Hematopoietic multipotent progenitor cell treated with erythropoietin and hydrocortisone succinate and interleukin-3 and kit ligand, for 17 days (in vitro differentiated cells): Measurements from ENCODE around the gene FCHSD2.

Experiments
- DNase-seq: peaks from one replicate; pipeline ENCODE4 v3.0.0-alpha.2; 2015; ENCODE audit warnings: low spot score

The FCHSD2 gene

DNA sequence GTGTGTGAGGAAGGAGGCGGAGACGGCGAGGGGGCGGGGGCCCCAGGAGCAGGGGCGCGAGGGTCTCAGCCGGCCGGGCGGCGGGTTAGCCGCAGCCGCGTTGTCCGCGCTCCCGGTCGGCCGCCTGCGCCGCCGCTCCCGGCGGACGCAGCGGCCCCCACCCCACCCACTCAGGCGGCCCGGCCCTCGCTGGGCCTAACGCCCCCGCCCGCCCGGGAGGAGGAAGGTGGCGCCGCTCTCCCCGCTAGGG, at the start of gene FCHSD2:
Gene FCHSD2, minus strand, starts transcription at position 191 of the 250 bp plus-strand sequence. CDS start 441 bp downstream, outside the sequence.
- no peak for DNase-seq

DNA sequence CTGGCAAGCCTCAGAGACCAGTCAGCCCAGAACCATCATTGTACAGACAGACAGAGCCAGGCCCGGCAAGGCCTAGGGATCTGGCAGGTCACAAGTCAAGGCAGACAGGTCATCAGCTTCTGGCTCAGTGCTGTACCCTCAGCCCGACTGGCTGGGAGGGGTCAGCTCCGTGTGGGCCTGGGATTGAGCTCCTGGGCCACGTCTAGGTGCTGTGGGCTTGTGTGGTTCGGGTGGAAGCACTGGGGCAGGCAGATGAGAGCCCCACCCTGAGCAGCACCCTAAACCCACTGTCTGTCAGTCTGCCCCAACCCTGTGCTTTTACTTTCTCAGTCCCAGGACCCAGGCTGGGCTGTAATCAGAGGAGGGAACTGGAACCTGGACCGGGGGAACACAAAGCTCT, 49.0 kb upstream of the FCHSD2 start:
- DNase-seq = no peak

DNA sequence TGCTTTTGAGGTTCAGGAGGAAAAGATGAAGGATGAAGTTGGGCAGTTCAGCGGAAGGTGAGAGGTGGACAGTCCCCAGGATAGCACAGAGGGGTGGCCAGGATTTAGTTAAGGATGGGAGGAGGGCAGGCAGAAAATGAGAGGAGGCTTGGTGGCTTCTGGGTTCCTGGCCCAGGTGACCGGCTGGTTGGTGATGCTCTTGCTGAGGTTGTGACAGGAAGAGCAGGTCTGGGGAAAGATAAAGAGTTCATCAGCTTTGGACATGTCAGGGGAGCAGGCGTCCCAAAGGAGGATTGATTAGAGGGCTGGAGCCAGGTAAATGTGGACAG, 48.4 kb upstream of the FCHSD2 start:
- DNase-seq = no peak

DNA sequence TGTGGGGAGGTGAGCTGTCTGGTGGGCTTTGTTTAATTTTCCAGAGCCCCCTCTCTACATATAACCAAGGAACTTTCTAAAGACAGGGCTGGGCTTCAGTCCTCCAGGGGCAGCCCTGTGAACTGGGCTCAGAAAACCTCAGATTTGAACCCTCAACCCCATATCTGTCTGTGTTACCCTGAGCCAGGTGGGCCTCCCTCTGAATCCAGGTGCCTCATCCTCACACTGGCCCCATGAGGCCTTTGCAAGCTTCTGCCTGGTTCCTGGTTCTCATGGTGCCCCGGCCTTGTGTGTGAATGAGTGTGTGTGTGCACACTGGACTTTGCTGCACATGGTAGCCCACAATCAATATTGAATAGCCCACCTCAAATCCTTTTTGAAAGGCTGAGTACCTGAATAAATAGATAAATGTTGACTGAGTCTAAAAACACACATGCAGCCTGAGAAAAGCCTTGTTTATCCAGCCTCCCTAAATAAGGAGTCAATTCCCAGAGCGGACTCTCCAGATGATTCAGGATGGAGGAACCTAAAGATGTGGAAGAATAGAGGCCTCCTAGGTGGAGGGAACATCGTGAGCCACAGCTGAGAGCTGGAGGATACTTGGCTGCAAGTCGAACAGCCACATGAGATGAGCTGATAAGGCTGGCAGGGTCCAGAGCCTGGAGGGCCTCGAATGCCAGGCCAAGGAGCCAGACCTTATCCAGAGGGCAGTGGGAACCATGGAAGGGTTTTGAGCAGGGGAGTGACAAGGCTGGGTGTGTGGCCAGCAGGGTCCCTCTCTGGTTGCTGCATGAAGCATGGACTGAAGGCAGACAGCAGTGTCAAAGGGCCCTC, 47.8 kb upstream of the FCHSD2 start:
- DNase-seq = no peak

DNA sequence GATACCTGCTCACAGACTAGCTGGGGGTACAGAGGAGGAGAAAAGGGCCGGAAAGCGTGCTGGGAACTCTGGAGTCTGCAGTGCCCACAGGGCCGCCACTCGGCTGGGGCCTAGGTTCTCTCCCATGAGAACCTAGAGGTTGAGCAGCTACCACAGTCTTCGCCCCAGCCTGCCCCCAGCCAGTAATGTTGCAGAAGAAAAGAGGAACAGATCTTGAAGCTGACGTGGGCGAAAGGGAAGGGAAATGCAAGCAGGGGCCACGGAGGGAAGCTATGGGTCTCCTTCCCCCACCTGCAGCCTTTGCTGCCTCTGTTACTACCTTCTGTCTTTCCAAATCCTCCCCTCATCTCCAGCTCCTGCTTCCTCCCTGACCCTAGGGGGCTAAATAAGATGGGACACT, 47.2 kb upstream of the FCHSD2 start:
- no peak for DNase-seq

DNA sequence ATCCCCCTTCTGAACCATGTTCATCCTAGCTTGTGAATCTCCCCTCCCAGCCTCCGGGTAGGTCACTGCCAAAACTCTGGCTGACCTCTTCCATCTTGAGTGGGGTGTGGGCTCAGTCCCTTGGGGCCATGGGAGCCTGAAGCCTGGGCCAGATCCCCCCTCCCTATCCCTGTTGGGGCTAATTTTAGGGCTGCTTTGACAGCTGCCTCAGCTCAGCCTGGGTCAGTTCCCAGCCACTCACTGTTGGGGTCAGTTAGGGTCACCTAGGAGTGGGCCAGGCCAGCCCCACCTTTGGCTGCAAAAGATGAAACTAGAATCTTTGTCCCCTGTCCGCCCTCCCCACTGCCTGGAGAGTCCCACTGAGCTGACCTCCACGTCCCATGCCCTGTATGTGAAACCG, 46.2 kb upstream of the FCHSD2 start:
- DNase-seq = no peak

DNA sequence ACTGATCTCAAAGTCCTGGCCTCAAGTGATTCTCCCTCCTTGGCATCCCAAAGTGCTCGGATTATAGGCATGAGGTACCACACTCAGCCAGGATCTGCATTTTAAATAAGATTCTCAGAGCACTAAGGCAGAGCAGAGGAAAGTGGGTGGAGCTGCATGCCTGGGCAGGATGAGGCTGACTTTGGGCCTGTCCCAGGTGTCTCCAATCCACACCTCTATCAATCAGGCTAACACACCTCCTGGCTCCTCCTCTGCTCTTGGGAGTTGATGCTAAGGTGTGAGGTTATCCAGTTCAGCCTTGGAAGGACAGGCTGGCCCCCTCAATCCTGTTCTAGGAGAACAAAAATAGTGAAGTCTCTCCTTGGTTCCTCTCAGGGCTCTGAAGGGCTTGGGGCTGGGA, 45.7 kb upstream of the FCHSD2 start:
- no peak for DNase-seq

DNA sequence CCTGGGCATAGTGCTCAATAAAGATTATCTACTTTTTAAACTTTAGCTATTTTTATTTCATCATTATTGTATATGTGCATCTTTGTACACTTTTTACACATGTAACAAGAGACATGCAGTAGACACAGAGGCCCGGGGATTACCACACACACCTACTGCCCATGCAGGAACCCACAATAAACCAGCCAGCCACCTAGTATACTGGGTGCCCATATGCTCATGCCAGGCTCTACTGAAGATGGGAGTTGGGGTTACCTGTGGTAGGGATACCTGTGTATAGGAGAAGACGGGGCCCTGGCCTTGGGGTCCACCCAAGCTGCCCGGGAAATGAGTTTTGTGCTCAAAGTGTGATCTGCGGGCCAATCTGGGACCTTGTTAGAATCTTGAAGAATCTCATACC, 44.8 kb upstream of the FCHSD2 start:
- DNase-seq = no peak

DNA sequence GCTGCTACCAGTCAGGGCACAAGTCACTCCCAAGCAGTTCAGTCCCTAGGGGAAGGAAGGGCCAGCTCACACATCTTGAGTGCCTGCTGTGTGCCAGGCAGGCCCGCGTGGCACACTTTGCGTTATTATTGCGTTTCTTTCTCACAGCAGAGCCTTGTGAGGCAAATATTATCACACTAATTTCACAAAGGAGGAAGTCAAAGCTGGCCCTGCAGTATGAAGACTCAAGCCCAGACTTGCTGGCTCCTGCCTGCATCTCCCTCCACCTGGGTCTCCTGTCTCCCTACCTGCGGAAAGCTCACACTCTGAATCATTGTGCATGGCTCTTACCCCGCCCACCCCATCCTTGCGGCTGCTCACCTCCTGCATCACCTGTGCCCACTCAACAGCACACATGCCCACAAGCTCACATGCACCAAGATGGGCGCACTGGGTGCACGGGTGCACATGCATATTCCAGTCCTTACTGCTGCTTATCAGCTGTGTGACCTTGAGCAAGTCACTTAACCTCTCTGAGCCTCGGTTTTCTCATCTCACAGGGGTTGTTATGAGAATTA, 44.3 kb upstream of the FCHSD2 start:
- no peak for DNase-seq

DNA sequence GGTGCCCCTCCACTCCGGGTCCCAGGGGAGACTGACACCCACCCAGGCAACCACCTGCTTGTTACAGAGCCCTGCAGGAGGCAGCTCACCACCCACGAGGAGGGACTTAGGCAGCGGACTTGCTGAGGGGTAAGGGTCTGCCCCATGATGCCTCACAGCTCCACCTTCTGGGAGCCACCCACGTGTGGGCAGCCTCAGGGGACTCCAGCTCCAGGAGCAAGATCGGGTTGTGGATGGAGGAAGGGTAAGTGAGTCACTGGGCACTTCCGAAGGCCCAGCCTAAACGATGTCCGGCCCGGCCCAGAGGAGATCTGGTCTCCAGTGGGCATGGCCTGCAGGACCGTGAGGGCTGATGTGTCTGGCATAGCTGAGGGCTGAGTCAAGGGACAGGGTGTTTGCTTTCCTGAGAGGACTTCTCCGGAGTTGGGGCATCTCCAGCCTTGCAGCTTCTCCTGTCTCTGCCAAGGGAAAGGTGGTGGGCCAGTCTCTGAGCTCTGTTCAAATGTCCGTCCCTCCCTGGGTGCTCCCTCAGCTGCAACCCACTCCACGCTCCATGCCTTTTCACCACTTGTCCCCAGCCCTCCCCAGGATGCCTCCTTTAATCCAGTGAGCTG, 43.7 kb upstream of the FCHSD2 start:
- DNase-seq = no peak

DNA sequence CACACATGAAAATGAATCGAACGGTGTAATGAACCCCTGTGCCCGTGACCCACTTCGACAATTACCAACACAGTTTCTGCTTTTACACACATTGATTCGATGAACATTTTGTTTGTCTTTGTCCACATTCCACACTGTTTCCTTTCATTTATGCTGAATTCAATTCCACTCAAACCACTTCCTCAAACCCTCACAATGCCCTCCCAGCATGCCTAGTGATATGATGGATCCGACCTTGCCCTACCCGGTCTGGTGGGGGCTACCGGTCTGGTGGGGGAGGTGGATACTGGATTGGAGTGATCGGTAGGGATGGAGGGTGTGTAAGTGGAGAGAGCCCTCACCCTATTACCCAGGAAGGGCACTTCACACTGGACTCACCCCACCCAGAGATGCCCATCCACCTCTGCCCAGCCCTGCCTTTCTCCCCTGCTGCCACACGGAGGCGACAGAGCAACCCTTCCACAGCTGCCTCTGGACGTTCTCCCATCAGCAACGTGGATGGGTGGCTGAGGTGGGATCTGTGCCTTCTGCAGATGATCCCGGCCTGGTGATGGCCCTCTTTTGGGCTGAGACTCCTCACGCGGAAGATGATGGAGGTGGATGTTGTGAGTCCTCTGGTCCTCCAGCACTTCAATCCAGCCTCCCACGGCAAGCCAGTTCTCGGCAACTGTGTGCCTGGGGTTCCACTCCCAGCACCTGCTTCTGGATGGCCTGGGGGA, 43.0 kb upstream of the FCHSD2 start:
- DNase-seq = peak; percentile 72

DNA sequence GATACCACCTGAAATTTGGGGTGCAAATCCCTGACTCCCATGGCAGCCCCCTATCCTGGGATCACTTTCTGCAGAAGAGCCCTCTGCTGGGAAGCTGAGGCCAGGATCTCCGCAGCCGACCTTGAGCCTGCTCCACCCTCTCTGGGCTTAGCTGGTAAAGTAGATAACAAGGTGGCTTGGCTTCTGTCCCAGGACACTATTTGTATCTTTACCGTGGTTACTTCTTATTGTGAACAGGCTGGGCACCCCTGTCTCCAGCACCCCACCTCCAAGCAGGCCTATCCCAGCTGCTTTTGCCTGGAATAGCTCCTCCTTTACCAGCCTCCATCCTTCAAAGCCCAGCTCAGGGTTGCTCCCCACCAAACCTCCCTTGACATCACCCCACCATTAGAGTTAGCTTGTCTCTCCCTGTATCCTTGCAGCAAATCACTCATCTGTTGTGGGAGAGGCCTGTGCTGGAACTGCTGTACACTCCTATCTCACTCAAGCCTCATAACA, 40.8 kb upstream of the FCHSD2 start:
- DNase-seq = peak; percentile 87

DNA sequence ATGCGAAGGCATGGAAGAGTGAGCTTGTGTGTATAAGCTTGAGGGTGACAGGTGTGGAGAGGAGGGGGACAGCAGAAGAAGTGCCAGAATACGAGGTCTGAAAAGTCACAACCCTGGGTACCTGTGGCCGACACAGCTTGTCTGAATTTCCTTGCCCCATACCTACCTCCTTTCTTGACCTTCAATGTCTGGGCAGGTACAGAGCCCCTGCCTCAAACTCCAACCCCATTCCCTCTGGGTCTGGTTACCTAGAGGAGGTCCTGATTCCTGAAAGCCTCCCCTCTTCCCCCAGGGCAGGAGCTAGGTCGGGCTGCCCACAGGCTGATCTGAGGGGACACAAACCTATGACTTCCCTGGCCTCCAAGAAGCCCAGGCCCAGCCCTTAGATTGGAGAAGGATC, 36.6 kb upstream of the FCHSD2 start:
- DNase-seq = no peak

DNA sequence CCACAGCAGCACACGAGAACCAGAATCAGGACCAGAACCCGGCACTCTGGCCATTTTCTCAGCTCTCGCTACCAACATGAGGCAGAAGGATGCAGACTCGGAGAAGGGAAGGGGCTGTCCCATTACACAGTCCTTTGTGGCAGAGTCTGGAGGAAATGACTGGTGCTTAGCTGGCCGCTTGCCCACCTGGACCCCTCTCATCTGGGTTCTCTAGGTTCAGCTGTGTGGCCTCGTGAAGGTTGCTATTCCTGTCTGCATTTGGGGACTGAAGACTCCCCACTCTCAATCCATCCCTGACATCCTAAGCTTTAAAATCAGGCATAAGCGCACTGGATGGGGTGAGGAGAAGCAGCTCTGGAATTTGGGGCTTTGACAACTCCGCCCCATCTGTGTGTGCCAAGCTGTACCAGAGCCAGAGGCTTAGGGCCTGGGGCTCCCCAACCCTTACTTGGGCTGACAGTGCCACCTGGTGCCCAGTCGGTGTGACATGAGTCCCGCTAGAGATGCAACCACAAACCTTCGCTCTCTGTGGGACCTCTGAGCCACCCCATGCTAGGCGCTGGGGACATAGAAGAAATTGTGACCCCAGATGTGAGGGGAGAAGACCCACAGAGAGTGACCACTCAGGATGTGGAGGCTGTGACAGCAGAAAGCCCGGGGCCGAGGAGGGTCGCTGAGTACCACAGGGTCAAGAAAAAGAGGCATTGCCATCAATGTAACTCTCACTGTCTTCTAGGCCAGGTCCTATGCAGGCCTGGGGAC, 35.8 kb upstream of the FCHSD2 start:
- peak; percentile 72 for DNase-seq

DNA sequence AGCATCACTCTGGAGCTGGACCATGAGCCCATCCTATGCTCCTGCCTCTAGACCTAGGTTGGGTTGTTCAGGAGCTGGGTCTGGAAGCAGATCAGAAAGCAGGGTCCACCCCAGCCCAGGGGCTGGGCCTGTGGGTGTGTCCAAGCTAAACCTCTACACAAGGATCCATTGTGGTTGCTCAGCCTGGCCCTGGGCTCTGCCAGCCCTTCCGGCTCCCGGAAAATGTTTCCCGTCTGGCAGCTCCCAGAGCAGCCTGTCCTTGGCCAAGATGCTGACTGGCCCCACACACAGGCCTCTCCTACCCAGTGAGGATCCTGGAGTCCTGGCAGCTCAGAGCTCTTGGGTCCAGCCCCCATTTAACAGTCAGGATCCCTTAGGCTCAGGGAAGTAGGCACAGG, 35.3 kb upstream of the FCHSD2 start:
- DNase-seq = no peak

DNA sequence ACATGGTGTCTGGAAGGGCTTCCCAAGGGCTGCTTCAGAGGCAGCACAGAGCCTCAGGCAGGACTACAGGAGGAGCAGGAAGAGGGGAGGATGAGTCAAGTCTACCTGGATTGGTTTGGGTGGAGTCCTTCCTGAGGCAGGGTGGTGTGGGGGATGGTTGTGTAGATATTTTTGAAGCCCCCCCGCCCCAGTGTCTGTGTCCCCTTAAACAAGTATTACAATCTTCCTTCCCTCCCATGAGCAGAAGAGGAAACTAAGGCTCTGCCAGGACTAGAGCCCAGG, 34.7 kb upstream of the FCHSD2 start:
- DNase-seq = no peak

DNA sequence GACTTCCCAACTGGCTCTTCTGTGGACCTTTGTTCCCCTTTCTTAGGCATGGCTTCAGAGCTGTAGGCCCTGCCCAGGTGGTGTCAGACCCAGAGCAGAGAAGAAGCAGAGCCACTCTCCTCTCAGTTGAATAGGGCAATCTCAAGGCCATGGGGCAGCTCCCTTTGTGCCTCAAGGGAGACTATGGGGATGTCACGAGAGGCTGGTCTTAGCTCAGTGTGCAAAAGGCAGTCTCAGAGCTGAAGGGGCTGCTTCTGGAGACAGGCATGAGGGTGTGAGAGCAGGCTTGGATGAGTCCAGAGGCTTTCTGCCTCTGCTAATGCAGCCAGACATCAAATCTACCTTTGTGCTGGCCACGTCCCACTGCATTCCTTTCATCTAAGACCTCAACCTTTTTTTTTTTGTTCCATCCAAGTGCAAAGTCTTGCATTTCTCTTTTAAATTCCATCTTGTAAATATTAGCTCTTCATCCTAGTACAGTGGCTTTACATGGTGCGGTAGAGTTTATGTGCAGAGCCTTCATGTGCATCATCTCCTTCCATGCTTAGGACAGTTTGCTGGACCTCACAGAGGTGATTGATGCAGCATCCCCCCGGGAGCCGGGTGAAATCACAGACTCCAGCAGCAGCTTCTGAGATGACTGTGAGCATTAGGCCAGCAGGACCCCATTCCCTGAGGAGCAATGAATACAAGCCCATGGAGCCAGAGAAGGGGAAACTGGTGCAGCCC, 34.2 kb upstream of the FCHSD2 start:
- DNase-seq = no peak

DNA sequence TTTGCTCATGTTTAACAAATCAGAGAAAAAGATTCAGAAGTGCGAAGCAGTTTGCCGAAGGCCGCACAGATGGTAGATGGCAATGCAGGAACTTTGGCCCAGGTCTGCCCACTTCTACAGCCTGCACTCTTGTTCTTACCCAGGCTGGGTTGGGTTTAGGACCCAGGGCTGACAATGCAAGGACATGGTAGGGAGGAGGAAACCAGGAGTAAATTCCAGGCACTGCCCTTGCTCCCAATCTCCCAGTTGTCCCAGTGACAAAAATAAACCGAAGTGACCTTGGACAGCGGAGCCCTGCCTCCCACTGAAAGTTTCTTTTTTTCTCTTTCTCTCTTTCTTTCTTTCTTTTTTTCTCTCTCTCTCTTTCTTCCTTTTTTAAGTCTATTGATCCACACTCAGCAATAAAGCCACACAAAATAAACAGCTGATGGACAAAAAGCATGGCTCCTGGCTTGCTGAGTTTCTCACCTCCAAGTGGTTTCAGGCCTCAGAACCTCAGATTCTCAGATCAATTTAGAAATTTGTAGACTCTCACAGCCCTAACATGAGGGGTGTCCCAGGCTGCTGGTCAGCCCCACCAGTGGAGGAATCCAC, 33.5 kb upstream of the FCHSD2 start:
- no peak for DNase-seq

DNA sequence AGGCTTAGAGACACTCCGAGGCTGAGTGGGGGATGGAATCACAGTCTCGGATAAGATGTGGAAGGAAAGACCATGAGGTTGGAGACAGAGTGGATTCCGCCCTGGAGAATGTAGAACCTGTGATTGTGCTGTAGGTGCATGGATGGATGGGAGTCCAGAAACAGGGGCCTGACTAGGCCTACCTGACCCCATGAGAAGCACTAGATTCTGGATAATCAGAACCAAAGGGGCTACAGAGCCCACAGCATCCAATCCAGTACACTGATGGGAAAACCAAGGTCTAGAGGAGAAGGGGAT, 32.3 kb upstream of the FCHSD2 start:
- no peak for DNase-seq

DNA sequence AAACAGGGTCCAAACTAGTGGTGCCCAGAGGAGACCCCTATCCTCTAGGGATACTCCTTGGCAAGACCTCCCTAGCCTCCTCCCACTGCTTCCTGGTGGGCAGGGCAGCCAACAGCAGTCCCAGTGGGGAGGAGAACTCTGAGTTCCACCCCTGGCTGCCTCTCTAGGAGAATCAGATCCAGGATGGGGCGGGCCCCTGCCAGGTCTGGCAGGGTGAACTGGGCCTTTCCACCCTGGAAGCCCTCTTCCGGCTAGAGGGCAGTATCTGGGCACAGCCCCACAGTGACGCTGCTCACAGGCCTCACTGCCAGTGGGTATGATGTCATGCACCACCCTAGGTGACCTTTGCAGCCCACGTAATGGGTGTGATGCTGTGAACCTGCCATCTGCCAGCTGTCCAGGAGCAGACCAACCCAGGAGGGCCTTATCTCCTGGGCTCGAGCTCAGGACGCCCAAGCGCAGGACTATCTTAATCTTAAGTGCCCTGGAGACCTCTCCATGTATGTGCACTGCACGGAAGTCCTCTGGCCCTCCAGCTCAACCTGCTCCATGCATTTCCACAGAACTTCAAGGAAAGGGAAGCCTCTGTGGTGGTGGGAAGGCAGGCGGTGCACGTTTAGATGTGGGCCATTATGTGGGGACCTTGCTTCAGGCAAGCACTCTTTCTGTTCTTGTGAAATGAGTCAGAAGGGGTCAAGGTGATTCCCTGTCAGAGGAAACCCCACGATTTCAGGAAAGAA, 31.8 kb upstream of the FCHSD2 start:
- peak; percentile 53 for DNase-seq
